SU-DHL-6 (cell line): ENCODE measurements around the gene FGF7.
A peak's percentile ranks its signal among the peaks of the same experiment; 100 is the strongest.
"Not testable (repeated sequence)": the region's sequence is repeated elsewhere in the genome, so short reads cannot be mapped to it uniquely, and the experiment has no call there.

ENCODE experiments used
- H2AFZ ChIP-seq: fragments of 200-600 bp; sonication (generic); 2 replicates; pipeline ENCODE4 v1.6.1; 2014; ENCODE audit warnings: low read depth, mild to moderate bottlenecking, moderate library complexity, mixed read lengths, antibody characterized with exemption, low read length; ENCODE audit not compliant: severe bottlenecking
- H3F3A ChIP-seq: fragments of 200-600 bp; shearing (Covaris generic); 2 replicates; pipeline ENCODE4 v1.6.0; 2016; ENCODE audit warnings: antibody characterized with exemption, mild to moderate bottlenecking; ENCODE audit not compliant: insufficient read depth
- H3K27ac ChIP-seq: fragments of 200-600 bp; sonication (generic); 2 replicates; pipeline ENCODE4 v1.5.1; 2016; ENCODE audit warnings: low read depth, mild to moderate bottlenecking, low read length, moderate library complexity, mixed read lengths
- H3K27me3 ChIP-seq: fragments of 200-600 bp; sonication (generic), shearing (Covaris generic); 2 replicates; pipeline ENCODE4 v1.6.0; 2014; ENCODE audit warnings: mild to moderate bottlenecking, low read length
- H3K36me3 ChIP-seq: fragments of 200-600 bp; sonication (generic); 2 replicates; pipeline ENCODE4 v1.6.1; 2014; ENCODE audit warnings: mild to moderate bottlenecking, low read length, mixed read lengths
- H3K4me2 ChIP-seq: fragments of 300-600, 200-600 bp; shearing (Covaris generic), sonication (generic); 2 replicates; pipeline ENCODE4 v1.6.0; 2014; ENCODE audit warnings: low read length, low read depth, mild to moderate bottlenecking; ENCODE audit not compliant: poor library complexity, severe bottlenecking
- H3K4me3 ChIP-seq: fragments of 200-600 bp; sonication (generic); 2 replicates; pipeline ENCODE4 v1.5.1; 2014; ENCODE audit warnings: antibody characterized with exemption, low read length, mild to moderate bottlenecking, mixed read lengths; ENCODE audit not compliant: insufficient read depth, poor library complexity, severe bottlenecking
- H3K79me2 ChIP-seq: fragments of 200-600 bp; sonication (generic); 2 replicates; pipeline ENCODE4 v1.6.1; 2014; ENCODE audit warnings: mild to moderate bottlenecking, low read length, moderate library complexity; ENCODE audit not compliant: insufficient read depth
- H3K9ac ChIP-seq: fragments of 200-600 bp; sonication (generic); 2 replicates; pipeline ENCODE4 v1.7.0; 2014; ENCODE audit warnings: mild to moderate bottlenecking, low read length
- H3K9me2 ChIP-seq: fragments of 200-600 bp; sonication (generic); replicated peaks from 2 replicates; pipeline ENCODE4 v1.6.1; 2014; ENCODE audit warnings: low read length; ENCODE audit not compliant: insufficient read depth
- H3K9me3 ChIP-seq: fragments of 200-600 bp; sonication (generic); 2 replicates; pipeline ENCODE4 v1.6.1; 2014; ENCODE audit warnings: low read length, mixed read lengths; ENCODE audit not compliant: insufficient read depth
- H4K20me1 ChIP-seq: fragments of 200-600 bp; sonication (generic); 2 replicates; pipeline ENCODE4 v1.6.1; 2014; ENCODE audit warnings: low read depth, mild to moderate bottlenecking, antibody characterized with exemption, low read length, moderate library complexity, mixed read lengths
- EZH2phosphoT487 ChIP-seq: fragments of 200-600 bp; sonication (generic), shearing (Covaris generic); conservative IDR thresholded peaks from 2 replicates; pipeline ENCODE4 v1.6.1; 2018; ENCODE audit warnings: mild to moderate bottlenecking, antibody characterized with exemption, low read length, moderate library complexity, mixed read lengths
- TF ChIP-seq, protein P1 (sequence below): fragments of 200-600 bp; sonication (generic); IDR thresholded peaks from one replicate; pipeline ENCODE4 v1.5.1; 2017; ENCODE audit warnings: antibody characterized with exemption, mild to moderate bottlenecking, low read length, moderate library complexity; ENCODE audit not compliant: insufficient read depth, poor library complexity, severe bottlenecking

FGF7 gene

DNA sequence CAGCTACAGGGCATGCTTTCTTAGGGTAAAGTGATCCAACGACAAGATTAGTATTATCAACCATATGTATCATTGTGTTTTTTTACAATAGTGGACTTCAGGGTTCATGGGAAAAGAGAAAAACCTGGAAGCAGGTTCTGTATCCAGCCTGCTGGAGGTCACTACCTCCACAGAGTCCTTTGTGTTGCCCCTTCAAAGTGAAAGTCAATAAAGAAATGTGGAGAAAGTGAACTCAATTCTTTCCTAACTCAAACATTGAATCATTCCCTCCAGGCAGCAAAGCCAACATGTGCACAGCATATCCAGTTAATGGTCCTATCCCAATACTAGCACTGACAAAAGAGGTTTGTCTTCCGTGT is 45.4 kb downstream of the FGF7 start:
- no peak overlapping the region for H3K4me2 ChIP-seq
- H3F3A ChIP-seq = no peaks in the 10 kb centered on the region
- no peak overlapping the region for H3K9ac ChIP-seq
- no peaks in the 10 kb centered on the region for H3K9me2 ChIP-seq
- no peaks in the 10 kb centered on the region for H3K9me3 ChIP-seq
- H3K4me3 ChIP-seq = no peak overlapping the region
- no peak overlapping the region for H2AFZ ChIP-seq
- no peaks in the 10 kb centered on the region for H3K27me3 ChIP-seq
- H4K20me1 ChIP-seq = no peaks in the 10 kb centered on the region
- no peaks in the 10 kb centered on the region for H3K36me3 ChIP-seq
- TF ChIP-seq, protein P1, sequence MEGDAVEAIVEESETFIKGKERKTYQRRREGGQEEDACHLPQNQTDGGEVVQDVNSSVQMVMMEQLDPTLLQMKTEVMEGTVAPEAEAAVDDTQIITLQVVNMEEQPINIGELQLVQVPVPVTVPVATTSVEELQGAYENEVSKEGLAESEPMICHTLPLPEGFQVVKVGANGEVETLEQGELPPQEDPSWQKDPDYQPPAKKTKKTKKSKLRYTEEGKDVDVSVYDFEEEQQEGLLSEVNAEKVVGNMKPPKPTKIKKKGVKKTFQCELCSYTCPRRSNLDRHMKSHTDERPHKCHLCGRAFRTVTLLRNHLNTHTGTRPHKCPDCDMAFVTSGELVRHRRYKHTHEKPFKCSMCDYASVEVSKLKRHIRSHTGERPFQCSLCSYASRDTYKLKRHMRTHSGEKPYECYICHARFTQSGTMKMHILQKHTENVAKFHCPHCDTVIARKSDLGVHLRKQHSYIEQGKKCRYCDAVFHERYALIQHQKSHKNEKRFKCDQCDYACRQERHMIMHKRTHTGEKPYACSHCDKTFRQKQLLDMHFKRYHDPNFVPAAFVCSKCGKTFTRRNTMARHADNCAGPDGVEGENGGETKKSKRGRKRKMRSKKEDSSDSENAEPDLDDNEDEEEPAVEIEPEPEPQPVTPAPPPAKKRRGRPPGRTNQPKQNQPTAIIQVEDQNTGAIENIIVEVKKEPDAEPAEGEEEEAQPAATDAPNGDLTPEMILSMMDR = no peak
- TF ChIP-seq EZH2phosphoT487 = no peak
- no peaks in the 10 kb centered on the region for H3K79me2 ChIP-seq
- no peak overlapping the region for H3K27ac ChIP-seq

DNA sequence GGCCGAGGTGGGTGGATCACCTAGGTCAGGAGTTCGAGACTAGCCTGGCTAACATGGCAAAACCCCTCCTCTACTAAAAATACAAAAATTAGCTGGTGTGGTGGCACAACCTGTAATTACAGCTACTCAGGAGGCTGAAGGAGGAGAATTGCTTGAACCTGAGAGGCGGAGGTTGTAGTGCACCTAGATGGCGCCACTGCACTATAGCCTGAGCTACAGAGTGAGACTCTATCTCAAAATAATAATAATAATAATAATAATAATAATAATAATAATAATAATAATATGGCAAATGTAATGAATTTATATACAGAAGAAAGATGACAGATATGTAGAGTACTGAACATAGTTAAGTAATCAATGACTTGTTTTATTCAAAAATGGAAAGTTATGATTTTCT is 48.2 kb downstream of the FGF7 start:
- peak overlapping the region; percentile 60 for H2AFZ ChIP-seq
- not testable (repeated sequence) for H3K4me3 ChIP-seq, H3K9ac ChIP-seq, H3K79me2 ChIP-seq, H3K4me2 ChIP-seq, H3K36me3 ChIP-seq, H3K9me2 ChIP-seq, H3K9me3 ChIP-seq, H3K27ac ChIP-seq, H4K20me1 ChIP-seq, H3F3A ChIP-seq, H3K27me3 ChIP-seq
- TF ChIP-seq, protein P1 = peak; percentile 42

DNA sequence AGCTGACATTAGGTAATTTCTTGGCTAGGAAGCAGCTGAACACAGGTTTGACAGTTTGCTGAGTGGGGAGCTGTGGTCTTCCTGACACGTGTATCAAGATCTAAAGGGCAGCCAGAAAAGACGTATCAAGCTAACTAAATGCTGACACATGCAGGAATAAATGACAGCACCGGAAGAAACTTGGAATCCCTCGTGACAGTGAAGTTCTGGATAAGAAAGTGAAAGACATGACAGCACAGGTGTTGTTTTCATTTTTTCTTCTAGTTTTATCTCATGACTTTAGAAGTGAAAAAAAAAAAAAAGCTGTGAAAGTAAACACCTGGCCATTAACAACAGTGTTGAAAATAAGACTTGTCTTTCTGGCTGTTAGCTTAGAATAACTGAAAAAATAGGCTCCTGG is 48.7 kb downstream of the FGF7 start:
- Histone ChIP-seq H3F3A (no peaks in the 10 kb centered on the region), H3K27ac (no peak overlapping the region), H4K20me1 (no peaks in the 10 kb centered on the region), H3K9me3 (no peaks in the 10 kb centered on the region), H2AFZ (peak overlapping the region; percentile 60), H3K36me3 (no peaks in the 10 kb centered on the region), H3K9ac (no peak overlapping the region), H3K4me2 (no peak overlapping the region), H3K9me2 (no peaks in the 10 kb centered on the region), H3K79me2 (no peaks in the 10 kb centered on the region), H3K27me3 (no peaks in the 10 kb centered on the region), H3K4me3 (no peak overlapping the region)
- no peak for TF ChIP-seq EZH2phosphoT487
- TF ChIP-seq, protein P1 = no peak

DNA sequence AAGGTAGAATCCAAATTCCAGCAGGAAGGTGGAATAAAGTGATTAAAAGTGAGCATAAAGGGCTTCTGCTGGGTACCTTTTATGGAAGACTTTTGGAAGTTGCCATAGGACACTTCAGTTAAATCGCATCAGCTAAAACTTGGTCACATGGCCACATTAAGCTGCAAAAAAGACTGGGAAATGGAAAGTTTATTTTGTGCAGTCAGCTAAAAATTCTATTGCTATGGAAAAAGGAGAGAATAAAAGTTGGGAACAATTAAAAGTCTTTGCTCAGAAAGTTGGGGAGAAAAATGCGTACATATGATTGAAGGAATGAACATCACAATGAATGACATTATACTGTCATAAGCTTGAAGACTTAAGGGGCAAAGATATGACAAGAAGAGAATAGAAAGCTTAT is 49.3 kb downstream of the FGF7 start:
- no peak overlapping the region for H3K4me3 ChIP-seq
- TF ChIP-seq EZH2phosphoT487 = no peak
- TF ChIP-seq, protein P1 = no peak
- no peaks in the 10 kb centered on the region for H3K79me2 ChIP-seq
- H3K27ac ChIP-seq = no peak overlapping the region
- no peaks in the 10 kb centered on the region for H3K36me3 ChIP-seq
- H2AFZ ChIP-seq = no peak overlapping the region
- no peaks in the 10 kb centered on the region for H3K9me3 ChIP-seq
- H3K27me3 ChIP-seq = no peaks in the 10 kb centered on the region
- no peak overlapping the region for H3K4me2 ChIP-seq
- no peak overlapping the region for H3K9ac ChIP-seq
- H3K9me2 ChIP-seq = no peaks in the 10 kb centered on the region
- H3F3A ChIP-seq = no peaks in the 10 kb centered on the region
- H4K20me1 ChIP-seq = no peaks in the 10 kb centered on the region
